ENCODE measurements around the gene KLHDC4. TPM values are rescaled to one million over a fixed set of nuclear protein-coding genes. Genes with fewer than 3 reads are reported as not detected.

KLHDC4 gene
- total RNA-seq, 2 experiments from 2014 or later = 75.7 to 77.5 TPM

GRCh38 chr16:87766485-87766797, 655 bp upstream of the KLHDC4 start:
- peaks cover 35% of the 10 kb centered on the region for H3K4me1 Mint-ChIP-seq
- peak overlapping the region; percentile 96 for H3K27ac Mint-ChIP-seq
- peak overlapping the region; percentile 98 for H3K4me3 Mint-ChIP-seq
- no peaks in the 10 kb centered on the region for H3K9me3 Mint-ChIP-seq
- no peaks in the 10 kb centered on the region for H3K27me3 Mint-ChIP-seq
- no peak for DNase-seq
- peaks cover 27% of the 10 kb centered on the region for H3K36me3 Mint-ChIP-seq

DNA sequence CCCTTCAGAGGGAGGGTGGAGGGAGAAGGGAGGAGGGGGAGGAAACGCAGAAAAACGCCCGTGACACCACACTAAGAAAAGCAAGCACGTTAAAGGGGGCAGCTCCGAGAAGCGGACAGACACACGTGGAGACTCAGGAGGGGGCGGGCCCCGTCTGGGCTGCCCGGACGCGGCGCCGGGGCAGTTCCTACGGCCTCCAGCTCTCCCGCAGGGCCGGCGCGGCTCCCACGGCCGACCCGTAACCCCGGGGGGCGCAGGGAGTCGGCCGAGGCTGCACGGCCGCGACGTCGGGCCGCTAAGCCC, 362 bp downstream of the KLHDC4 start:
- DNase-seq = peak; percentile 43
- H3K4me3 Mint-ChIP-seq = peak overlapping the region; percentile 98
- H3K27me3 Mint-ChIP-seq = no peaks in the 10 kb centered on the region
- H3K36me3 Mint-ChIP-seq = peaks cover 29% of the 10 kb centered on the region
- peak overlapping the region; percentile 96 for H3K27ac Mint-ChIP-seq
- H3K4me1 Mint-ChIP-seq = peaks cover 41% of the 10 kb centered on the region
- H3K9me3 Mint-ChIP-seq = no peaks in the 10 kb centered on the region

DNA sequence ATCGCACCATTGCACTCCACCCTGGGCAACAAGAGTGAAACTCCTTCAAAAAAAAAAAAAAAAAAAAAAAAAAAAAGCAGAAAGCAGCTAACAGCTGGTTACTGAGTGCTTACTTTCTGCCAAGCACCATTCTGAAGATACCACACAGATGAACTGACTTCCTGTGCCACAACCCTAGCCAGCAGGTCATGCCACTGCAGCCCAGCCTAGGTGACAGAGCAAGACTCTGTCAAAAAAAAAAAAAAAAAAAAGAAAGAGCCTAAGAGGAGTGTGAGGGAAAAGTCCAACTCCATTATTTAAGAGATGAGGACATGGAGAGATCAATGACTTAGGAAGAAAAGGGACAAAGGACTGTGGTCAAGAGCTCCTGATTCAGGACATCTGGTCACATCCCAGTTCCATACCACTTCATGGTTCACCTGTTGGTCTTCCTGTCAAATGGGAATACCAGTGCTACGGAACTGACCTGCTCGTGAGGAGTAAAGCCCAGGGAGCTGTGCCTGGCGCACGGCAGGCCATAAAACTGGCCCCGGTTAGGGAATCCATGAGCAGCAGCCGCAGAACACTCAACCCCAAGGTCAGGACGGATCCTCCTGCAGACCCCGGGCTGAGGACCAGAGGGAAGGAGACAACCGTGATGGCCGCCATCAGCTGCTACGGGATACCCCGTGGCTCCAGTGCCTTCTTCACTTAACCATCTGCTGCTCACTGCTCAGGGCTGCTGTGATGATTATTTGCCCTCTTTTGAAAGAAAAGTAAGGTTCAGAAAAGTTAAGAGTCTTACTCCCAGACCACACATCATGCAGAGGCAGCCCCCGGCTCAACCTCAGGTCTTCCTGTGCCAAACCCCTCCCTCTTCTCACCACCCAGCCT, 950 bp downstream of the KLHDC4 start:
- H3K4me1 Mint-ChIP-seq = peaks cover 42% of the 10 kb centered on the region
- H3K4me3 Mint-ChIP-seq = peak overlapping the region; percentile 98
- H3K36me3 Mint-ChIP-seq = peaks cover 30% of the 10 kb centered on the region
- H3K27me3 Mint-ChIP-seq = no peaks in the 10 kb centered on the region
- no peaks in the 10 kb centered on the region for H3K9me3 Mint-ChIP-seq
- DNase-seq = no peak
- H3K27ac Mint-ChIP-seq = peak overlapping the region; percentile 92

DNA sequence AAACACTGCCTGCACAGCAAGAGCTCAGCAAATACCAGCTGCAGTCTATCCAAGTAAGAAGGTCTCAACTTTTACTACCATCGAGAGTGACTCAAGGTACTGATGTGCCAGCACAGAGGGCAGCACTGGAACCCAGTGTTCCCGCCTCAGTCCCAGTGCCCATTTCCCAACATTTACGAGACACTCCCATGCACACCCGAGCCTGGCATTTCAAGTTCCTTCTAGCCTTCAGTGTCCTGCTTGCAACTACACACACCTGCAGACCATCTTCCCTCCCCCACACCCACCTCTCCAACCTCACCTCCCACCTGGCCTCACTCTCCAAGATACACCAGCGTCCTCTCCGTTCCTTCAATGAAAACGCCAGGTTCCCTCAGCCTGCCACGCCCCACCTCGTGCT, 3.2 kb downstream of the KLHDC4 start:
- peaks cover 41% of the 10 kb centered on the region for H3K4me1 Mint-ChIP-seq

GRCh38 chr16:87762071-87762571, 3.7 kb downstream of the KLHDC4 start:
- H3K27ac Mint-ChIP-seq = peak overlapping the region; percentile 77
- H3K9me3 Mint-ChIP-seq = no peaks in the 10 kb centered on the region
- peaks cover 39% of the 10 kb centered on the region for H3K4me1 Mint-ChIP-seq
- H3K27me3 Mint-ChIP-seq = no peaks in the 10 kb centered on the region
- peaks cover 38% of the 10 kb centered on the region for H3K36me3 Mint-ChIP-seq
- no peak for DNase-seq
- H3K4me3 Mint-ChIP-seq = peak overlapping the region; percentile 40

More for the DNA sequence above, 3.2 kb downstream of the KLHDC4 start:
- H3K9me3 Mint-ChIP-seq = no peaks in the 10 kb centered on the region
- H3K4me3 Mint-ChIP-seq = peak overlapping the region; percentile 40
- no peak for DNase-seq
- H3K27me3 Mint-ChIP-seq = no peaks in the 10 kb centered on the region
- H3K27ac Mint-ChIP-seq = peak overlapping the region; percentile 77
- H3K36me3 Mint-ChIP-seq = peaks cover 38% of the 10 kb centered on the region

DNA sequence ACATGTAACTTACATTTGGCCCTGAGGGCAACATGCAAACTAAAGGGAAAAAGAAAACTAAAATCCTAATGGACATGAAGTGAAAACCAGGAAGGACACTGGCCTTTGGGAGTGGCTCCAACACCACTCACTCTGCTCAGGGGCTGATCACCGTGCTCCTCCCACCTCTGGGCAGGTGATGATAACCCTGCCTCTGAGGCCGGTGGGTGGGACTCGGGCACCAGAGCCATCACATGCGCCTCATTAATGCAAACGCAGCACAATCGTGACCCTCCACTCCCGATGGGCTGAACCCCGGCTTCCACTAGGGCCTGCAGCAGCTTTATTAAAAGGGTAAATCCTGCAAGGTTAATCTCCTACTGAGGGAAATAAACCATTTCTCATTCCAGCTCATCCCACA, 4.7 kb downstream of the KLHDC4 start:
- H3K4me3 Mint-ChIP-seq = no peak overlapping the region
- no peaks in the 10 kb centered on the region for H3K9me3 Mint-ChIP-seq
- H3K27ac Mint-ChIP-seq = peak overlapping the region; percentile 48
- H3K27me3 Mint-ChIP-seq = no peaks in the 10 kb centered on the region
- peaks cover 41% of the 10 kb centered on the region for H3K36me3 Mint-ChIP-seq
- no peak for DNase-seq
- peaks cover 38% of the 10 kb centered on the region for H3K4me1 Mint-ChIP-seq

- no peak overlapping the region for H3K27ac Mint-ChIP-seq
- no peak for DNase-seq
- no peaks in the 10 kb centered on the region for H3K27me3 Mint-ChIP-seq
- H3K4me3 Mint-ChIP-seq = no peak overlapping the region
- H3K4me1 Mint-ChIP-seq = peaks cover 24% of the 10 kb centered on the region
- peaks cover 32% of the 10 kb centered on the region for H3K36me3 Mint-ChIP-seq
- no peaks in the 10 kb centered on the region for H3K9me3 Mint-ChIP-seq
Observed at GRCh38 chr16:87757841-87758426, 7.9 kb downstream of the KLHDC4 start.

DNA sequence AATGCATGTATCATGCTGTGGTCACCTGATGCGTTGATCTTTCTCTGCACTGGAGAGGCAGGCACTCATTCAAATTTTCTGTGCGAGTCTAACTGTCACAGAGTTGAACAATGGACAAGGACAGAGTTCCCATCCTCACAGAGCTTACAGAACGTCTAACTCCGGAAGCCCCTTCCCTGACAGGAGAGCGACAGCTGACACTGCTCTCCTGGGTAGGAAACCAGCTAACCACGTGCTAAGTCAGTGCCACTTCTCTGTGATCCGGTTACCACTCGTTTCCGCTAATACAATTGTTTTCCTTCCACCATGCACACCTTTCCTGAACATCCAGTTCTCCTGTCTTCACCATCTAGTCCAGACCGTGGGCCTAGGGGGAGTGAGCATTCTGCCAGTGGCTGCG, 11.3 kb downstream of the KLHDC4 start:
- Mint-ChIP-seq H3K27ac (no peak overlapping the region), H3K4me3 (no peak overlapping the region)

GRCh38 chr16:87747626-87748414, 18.0 kb downstream of the KLHDC4 start:
- no peaks in the 10 kb centered on the region for H3K27me3 Mint-ChIP-seq
- DNase-seq = no peak
- H3K27ac Mint-ChIP-seq = no peak overlapping the region
- no peak overlapping the region for H3K4me3 Mint-ChIP-seq
- H3K9me3 Mint-ChIP-seq = no peaks in the 10 kb centered on the region
- peaks cover 7% of the 10 kb centered on the region for H3K4me1 Mint-ChIP-seq
- peaks cover 20% of the 10 kb centered on the region for H3K36me3 Mint-ChIP-seq

More for the DNA sequence above, 11.3 kb downstream of the KLHDC4 start:
- Mint-ChIP-seq H3K9me3 (no peaks in the 10 kb centered on the region), H3K4me1 (peaks cover 5% of the 10 kb centered on the region), H3K36me3 (peaks cover 28% of the 10 kb centered on the region), H3K27me3 (no peaks in the 10 kb centered on the region)
- DNase-seq = no peak

- peaks cover 20% of the 10 kb centered on the region for H3K36me3 Mint-ChIP-seq
- DNase-seq = no peak
- peak overlapping the region; percentile 47 for H3K27ac Mint-ChIP-seq
- H3K4me1 Mint-ChIP-seq = peaks cover 13% of the 10 kb centered on the region
- H3K27me3 Mint-ChIP-seq = no peaks in the 10 kb centered on the region
- H3K9me3 Mint-ChIP-seq = no peaks in the 10 kb centered on the region
- no peak overlapping the region for H3K4me3 Mint-ChIP-seq
Observed at GRCh38 chr16:87746178-87746577, 19.6 kb downstream of the KLHDC4 start.

- no peak for DNase-seq
- H3K27ac Mint-ChIP-seq = no peak overlapping the region
- H3K36me3 Mint-ChIP-seq = peaks cover 20% of the 10 kb centered on the region
- no peaks in the 10 kb centered on the region for H3K9me3 Mint-ChIP-seq
- H3K4me1 Mint-ChIP-seq = peaks cover 13% of the 10 kb centered on the region
- no peak overlapping the region for H3K4me3 Mint-ChIP-seq
- H3K27me3 Mint-ChIP-seq = no peaks in the 10 kb centered on the region
Observed at GRCh38 chr16:87744750-87745514, 20.9 kb downstream of the KLHDC4 start.

DNA sequence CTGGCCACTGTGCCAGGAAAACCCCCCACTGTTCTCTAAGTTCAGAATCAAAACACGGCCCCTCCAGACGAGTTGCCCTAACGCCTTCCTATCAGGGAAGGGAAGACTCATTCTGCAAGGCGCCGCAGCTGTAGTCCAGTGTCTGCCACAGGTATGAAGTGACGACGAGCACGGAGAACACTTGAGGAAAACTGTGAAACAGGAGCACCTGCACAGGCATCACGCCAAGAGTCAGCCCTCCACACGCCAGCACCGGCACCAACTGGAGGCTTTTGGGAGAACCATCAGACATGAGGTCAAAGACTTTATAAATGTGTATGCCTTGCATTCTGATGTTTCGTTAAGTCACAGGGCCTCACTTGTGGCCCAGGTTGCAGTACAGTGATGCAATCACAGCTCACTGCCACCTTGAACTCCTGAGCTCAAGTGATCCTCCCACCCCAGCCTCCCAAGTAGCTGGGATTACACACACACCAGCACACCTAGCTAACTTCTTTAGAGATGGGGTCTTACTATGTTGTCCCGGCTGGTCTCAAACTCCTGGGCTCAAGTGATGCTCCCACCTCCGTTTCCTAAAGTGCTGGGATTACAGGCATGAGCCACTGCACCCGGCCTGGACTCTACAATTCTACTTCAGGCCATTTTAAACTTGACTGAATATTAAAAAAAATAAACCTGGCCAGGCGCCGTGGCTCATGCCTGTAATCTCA, 22.9 kb downstream of the KLHDC4 start:
- Mint-ChIP-seq H3K9me3 (no peaks in the 10 kb centered on the region), H3K36me3 (peaks cover 17% of the 10 kb centered on the region), H3K27ac (no peak overlapping the region), H3K4me3 (no peak overlapping the region), H3K4me1 (peaks cover 10% of the 10 kb centered on the region), H3K27me3 (no peaks in the 10 kb centered on the region)
- DNase-seq = no peak

DNA sequence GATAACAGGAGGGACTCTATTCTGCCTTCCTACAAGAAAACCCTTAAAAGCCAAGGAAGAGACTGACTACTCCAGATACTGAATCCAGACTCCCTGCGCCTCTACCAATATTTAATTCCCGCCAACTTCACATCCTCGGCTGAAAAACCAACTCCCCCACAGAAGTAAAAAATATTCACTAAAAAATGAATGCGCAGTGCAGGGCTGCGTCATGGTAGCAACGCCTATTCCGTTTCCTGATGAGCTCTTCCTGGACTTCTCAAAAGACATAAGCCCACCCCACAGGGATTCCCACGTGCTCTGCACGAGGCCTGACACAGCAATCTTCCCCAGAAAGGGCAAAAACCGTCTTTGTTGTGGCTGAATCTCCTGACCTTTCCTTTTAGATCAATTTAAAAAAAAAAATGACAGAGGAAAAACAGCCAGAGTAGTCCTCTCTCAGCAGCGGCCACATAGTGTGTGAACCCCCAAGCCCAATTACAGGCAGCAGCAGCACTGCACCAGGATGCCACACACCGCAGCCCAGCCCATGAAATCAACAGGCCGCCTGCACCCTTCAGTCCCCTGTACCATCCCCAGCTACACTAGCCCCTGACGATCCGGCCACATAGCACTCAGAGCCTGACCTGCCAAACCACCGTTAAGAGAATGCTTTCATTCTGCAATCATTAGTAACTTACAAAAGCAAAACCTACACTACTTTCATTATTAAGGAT, 23.9 kb downstream of the KLHDC4 start:
- DNase-seq = no peak
- Mint-ChIP-seq H3K9me3 (no peaks in the 10 kb centered on the region), H3K36me3 (peaks cover 19% of the 10 kb centered on the region)

More for the DNA sequence above, 23.9 kb downstream of the KLHDC4 start:
- peak overlapping the region; percentile 9 for H3K27ac Mint-ChIP-seq
- no peak overlapping the region for H3K4me3 Mint-ChIP-seq
- peaks cover 10% of the 10 kb centered on the region for H3K4me1 Mint-ChIP-seq
- no peaks in the 10 kb centered on the region for H3K27me3 Mint-ChIP-seq

All from activated naive CD8-positive, alpha-beta T cell treated with anti-CD3 and anti-CD28 coated beads for 36 hours (primary cell).